HEK293 (cell line): ENCODE data around the gene CPSF2.

Source experiments
- GLIS2 ChIP-seq: fragments of 450-650 bp; formaldehyde crosslinking; IDR thresholded peaks from 2 replicates; pipeline ENCODE4 v1.5.1; 2016; ENCODE audit warnings: missing biosample characterization, missing genetic modification characterization
- ZNF274 ChIP-seq, 2 experiments: fragments of 200-500 bp in 1 of 2; fragments of 450-650 bp in 1 of 2; sonication (Bioruptor generic) in 1 of 2; formaldehyde crosslinking in 1 of 2; IDR thresholded peaks; 2 replicates each; pipeline versions ENCODE4 v1.5.1 to v1.6.1; 2014 to 2016; ENCODE audit warnings: borderline replicate concordance in 1 of 2, inconsistent platforms in 1 of 2, low read length in 1 of 2, missing biosample characterization in 1 of 2, missing genetic modification characterization in 1 of 2
- ZNF501 ChIP-seq: fragments of 450-650 bp; formaldehyde crosslinking; IDR thresholded peaks from 2 replicates; pipeline ENCODE4 v1.5.1; 2016; ENCODE audit warnings: missing biosample characterization, missing genetic modification characterization
- ZSCAN16 ChIP-seq: fragments of 450-650 bp; formaldehyde crosslinking; IDR thresholded peaks from 2 replicates; pipeline ENCODE4 v1.5.1; 2016; ENCODE audit warnings: missing biosample characterization, missing genetic modification characterization
- TF ChIP-seq, protein P1 (sequence below): fragments of 450-650 bp; formaldehyde crosslinking; IDR thresholded peaks from 2 replicates; pipeline ENCODE4 v1.5.1; 2016; ENCODE audit warnings: missing biosample characterization, missing genetic modification characterization

DNA sequence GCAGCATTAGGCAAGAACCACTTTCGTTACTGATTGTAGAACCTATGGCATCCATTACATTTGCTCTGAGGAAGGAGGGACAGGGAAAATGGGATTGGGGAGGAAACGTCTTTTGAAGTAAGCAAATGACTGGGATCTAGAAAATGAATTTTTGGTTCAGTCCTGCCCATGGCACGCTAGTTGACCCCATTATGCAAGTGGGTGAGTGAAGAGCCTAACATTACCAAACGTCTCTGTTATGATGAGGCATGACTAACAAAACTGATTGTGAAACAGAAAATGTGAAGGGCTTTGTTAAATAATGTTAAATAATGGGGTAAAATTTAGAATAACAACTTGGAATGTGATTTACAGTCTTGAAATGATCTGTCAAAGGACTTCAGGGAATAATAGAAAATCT is 38.9 kb downstream of the CPSF2 start:
- TF ChIP-seq, protein P1, sequence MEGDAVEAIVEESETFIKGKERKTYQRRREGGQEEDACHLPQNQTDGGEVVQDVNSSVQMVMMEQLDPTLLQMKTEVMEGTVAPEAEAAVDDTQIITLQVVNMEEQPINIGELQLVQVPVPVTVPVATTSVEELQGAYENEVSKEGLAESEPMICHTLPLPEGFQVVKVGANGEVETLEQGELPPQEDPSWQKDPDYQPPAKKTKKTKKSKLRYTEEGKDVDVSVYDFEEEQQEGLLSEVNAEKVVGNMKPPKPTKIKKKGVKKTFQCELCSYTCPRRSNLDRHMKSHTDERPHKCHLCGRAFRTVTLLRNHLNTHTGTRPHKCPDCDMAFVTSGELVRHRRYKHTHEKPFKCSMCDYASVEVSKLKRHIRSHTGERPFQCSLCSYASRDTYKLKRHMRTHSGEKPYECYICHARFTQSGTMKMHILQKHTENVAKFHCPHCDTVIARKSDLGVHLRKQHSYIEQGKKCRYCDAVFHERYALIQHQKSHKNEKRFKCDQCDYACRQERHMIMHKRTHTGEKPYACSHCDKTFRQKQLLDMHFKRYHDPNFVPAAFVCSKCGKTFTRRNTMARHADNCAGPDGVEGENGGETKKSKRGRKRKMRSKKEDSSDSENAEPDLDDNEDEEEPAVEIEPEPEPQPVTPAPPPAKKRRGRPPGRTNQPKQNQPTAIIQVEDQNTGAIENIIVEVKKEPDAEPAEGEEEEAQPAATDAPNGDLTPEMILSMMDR: no peak
- TF ChIP-seq ZNF501 (tag by site-specific recombination) (no peak), GLIS2 (tag by site-specific recombination) (no peak), ZNF274 (IDR thresholded peaks at IDR 0.05; ENCODE audit: low read length) (no peak), ZNF274 (tag by site-specific recombination; IDR thresholded peaks at IDR 0.05; ENCODE audit: borderline replicate concordance) (no peak), ZSCAN16 (no peak)
